Suppressor macrophage treated with lipopolysaccharide for 1 hour (primary cell): Measurements from ENCODE around the gene MTX1.
"Not testable (repeated sequence)": the region's sequence is repeated elsewhere in the genome, so short reads cannot be mapped to it uniquely, and the experiment has no call there.

Source experiments
- DNase-seq, 3 donors: peaks; one replicate each; pipeline ENCODE4 v3.0.0-alpha.2; 2020 to 2022

Gene MTX1, protein sequence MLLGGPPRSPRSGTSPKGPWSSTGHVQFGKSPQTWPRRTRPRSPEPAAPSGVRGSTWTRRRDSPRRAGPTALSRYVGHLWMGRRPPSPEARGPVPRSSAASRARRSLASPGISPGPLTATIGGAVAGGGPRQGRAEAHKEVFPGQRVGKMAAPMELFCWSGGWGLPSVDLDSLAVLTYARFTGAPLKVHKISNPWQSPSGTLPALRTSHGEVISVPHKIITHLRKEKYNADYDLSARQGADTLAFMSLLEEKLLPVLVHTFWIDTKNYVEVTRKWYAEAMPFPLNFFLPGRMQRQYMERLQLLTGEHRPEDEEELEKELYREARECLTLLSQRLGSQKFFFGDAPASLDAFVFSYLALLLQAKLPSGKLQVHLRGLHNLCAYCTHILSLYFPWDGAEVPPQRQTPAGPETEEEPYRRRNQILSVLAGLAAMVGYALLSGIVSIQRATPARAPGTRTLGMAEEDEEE

DNA sequence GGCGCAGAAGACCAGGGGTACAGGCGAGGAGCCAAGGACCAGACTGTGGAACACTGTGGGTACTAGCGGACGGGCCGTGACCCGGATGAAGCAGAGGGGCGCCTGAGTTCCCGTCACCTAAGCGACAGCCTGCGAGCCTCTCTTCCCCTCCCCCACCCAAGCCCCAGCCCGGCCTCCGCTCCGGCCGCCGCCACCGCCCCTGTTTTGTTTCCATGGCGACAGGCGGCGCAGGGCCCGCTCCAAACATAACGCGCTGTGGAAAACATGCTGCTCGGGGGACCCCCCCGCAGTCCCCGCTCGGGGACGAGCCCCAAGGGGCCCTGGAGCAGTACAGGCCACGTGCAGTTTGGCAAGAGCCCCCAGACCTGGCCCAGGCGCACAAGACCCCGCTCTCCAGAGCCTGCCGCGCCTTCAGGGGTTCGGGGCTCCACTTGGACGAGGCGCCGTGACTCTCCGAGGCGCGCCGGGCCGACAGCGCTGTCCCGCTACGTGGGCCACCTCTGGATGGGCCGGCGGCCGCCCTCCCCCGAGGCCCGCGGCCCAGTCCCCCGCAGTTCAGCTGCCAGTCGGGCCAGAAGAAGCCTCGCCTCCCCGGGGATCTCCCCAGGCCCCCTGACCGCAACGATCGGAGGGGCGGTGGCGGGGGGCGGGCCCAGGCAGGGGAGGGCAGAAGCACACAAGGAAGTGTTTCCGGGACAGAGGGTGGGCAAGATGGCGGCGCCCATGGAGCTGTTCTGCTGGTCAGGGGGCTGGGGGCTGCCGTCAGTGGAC, at the start of gene MTX1:
Gene MTX1 (plus strand): TSS at position 155 of the 771 bp plus-strand sequence. CDS start 110 bp downstream, at position 265.
- peak; percentile 83 to 94 (median 86) for DNase-seq

DNA sequence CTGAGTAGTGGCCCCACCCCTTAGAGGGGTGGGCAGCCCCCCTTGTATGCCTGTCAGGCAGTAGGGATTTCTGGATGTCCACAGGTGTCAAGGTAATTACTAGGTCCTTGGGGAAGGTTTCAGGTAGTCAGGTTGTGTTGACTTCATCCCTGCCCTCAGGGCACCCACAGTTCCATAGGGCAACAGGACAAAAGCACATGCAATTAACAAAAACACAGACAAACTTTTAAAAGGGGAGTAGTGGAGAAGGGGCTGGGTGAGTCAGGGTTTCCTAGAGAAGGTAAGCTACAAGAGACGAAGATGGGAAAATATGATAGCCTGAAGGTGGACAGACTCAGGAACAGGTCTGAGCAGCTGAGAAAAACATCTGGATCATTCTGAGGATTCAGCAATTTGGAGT, 49.5 kb upstream of the MTX1 start:
- DNase-seq, result no peak

DNA sequence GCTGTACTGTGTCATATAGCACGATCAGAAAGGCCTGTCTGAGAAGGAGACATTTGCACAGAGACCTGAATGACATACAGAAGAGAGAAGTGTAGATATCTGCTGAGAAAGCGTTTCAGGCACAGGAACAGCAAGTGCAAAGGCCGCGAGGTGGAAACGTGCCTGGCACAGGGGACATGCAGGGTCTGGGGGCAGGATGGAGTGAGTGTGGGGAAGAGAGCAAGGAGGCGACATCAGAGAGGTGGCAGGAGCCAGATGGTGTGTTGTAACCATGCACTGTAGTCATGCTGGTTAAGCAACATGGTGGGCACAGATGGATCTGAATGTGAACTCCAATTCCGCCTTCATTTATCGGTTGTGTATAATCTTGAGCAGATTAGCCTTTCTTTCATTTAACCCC, 48.4 kb upstream of the MTX1 start:
- DNase-seq, result no peak

DNA sequence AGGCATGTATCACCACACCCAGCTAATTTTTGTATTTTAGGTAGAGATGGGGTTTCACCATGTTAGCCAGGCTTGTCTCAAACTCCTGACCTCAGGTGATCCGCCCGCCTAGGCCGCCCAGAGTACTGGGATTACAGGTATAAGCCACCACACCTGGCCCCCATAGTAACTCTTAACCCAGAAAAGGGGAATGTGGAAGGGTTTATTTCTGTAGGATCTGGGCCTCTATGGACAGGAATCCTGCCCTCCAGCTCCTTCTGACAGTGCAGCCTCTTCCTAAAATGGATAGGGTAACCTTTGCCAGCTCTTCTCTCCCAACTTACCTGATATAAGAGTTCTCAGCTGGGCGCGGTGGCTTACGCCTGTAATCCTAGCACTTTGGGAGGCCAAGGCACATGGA, 45.9 kb upstream of the MTX1 start:
- not testable (repeated sequence) for DNase-seq

DNA sequence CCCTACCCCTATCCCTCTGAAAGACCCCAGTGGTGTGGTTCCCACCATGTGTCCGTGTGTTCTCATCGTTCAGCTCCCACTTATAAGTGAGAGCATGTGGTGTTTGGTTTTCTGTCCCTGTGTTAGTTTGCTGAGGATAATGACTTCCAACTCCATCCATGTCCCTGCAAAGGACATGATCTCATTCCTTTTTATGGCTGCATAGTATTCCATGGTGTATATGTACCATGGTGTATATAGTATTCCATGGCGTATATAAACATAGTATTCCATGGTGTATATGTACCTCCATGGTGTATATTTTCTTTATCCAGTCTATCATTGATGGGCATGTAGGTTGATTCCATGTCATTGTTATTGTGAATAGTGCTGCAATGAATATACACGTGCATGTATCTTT, 44.7 kb upstream of the MTX1 start:
- not testable (repeated sequence) for DNase-seq

DNA sequence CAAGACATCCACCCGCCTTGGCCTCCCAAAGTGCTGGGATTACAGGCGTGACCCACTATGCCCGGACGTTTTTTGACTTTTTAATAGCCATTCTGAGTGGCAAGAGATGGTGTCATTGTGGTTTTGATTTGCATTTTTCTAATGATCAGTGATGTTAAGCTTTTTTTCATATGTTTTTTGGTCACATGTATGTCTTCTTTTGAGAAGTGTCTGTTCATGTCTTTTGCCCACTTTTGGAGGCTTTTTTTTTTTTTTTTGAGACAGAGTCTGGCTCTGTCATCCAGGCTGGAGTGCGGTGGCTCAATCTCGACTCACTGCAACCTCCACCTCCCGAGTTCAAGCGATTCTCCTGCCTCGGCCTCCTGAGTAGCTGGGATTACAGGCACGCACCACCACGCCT, 43.9 kb upstream of the MTX1 start:
- DNase-seq, result not testable (repeated sequence)

DNA sequence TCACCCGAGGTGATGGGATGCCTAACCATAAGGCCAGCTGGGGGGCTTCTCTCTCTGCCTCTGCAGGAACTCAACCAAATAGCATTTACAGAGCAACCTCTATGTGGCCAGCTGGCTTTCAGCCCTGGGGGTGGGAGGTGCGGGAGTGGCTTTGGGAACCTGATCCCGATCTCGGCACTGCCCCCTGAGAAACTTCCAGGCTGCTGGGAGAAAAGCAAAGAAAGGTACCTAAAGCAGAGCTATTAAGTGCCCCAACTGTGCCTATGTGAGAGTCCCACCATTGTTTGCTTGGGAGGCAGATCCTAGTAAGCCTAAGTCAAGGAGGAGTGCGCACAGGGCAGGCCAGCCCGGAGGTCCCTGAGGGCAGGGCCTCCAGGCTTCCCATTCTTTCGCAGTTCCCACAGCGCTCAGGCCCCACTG, 42.4 kb upstream of the MTX1 start:
- no peak for DNase-seq

DNA sequence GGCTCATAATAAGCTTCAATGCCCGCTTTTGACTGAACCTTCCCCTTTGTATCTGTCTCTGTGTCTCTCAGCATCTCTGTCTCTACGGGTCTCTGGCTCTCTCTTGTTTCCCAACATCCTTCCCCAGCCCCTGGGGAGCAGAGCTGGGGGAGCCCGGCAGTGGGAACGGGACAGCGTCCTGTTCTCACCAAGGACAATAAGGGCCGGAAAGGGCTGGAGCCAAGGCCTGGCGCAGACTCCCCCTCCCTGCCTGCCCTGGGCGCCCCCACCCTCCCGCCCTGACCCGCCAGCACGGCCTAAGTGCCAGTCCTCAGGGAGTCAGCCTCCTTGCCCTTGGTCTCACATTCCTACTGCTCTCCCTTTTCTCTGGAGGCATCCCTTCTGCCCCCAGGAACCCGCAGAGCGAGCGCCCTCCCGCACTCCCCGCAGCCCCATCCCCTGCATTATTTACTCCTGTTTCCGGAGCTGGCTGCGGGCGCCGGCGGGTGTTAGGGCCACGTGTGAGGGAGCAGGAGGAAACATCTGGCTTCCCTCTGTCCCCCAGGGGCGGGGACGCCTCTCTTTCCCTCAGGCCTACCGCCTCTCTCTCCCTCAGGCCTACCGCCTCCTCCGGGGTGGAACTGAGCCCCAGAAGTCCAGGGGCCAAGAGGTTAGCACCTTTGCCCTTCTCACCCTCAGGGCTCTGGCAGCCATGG, 41.9 kb upstream of the MTX1 start:
- peak in 1 of 3 donors; percentile 31 for DNase-seq

DNA sequence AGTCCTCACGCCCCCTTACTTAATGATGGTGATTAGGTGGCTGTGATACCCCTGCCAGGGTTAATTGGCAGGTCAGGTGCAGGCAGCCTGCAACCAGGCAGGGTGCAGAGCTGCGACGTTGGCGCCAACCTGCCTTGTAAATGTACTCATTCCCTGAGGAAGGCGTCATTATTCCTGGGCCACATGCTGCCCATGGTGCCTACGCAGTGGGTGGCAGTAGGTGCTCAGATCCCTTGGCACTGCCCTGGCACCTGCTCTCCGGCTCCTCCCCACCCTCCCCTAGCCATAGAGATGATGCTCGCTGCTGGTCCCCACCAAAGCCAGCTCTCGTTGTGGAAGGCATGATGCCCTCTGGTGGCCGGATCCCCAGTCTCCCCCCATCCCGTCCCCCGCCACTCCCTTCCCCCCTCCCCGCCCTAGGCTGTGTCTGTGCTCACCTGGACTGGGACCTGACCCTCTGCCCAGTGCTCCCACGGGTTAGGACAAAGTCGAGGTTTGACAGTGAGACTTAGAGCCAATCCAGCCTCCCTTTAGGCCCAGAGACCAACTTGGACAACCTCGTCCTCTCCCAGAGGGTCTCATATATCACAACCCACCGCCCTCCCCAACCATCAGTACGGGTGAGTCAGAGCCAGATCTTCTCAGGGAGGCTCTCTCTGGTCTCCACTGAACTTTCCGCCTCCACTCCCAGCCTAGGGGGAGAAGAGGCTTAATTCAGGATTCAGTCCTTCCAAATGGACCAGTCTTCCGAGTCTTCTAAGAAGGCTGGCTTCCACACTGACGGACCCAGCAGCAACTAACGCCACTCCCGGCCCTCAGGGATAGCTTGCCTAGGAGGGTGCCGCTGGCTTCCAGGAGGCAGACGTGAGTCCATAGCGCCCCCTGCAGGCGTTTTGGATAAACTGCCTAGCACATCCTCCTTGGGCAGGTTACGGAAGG, 41.1 kb upstream of the MTX1 start:
- peak; percentile 91 to 95 (median 95) for DNase-seq

DNA sequence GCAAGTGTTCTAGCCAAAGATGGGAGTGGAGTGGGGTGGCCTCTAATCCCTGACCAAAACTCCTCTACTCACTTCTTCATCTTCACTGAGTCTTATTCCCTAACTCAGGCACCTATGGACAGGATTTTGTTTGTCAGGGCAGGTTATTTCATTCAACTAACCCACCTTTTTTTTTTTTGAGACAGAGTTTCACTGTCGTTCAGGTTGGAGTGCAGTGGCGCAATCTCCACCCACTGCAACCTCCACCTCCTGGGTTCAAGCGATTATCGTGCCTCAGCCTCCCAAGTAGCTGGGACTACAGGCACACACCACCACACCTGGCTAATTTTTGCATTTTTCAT, 40.4 kb upstream of the MTX1 start:
- DNase-seq, result not testable (repeated sequence)

DNA sequence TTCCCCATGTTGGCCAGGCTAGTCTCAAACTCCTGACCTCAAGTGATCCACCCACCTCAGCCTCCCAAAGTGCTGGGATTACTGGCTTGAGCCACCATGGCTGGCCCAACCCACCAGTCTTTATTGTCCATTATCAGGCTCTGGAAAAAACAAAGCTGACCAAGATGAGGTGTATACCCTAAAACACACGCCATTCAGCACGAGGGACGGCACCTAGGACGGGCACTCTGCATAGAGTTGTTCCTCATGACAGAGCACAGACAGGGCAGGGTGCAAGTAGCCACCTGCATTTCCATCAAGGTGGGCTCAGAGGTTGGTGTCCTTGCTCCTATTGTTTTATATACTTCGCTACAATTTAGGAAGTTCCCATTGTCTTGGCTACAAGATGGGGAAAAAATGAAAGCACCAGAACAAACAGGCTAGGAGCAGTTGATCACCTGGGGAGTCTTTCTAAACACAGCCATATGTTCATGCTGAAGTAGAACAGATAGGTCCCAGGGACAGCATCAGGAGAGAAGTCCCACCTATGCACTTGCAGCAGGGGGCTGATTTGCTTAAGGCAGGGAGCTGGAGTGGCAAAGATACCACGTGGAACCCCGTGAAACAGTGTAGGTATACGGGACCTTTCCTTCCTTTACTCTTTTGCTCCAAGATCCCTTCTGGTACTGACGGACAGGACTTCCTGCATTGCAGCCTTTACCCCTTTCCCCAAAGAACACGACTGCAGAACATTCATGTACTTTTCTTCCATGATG, 39.9 kb upstream of the MTX1 start:
- DNase-seq, result no peak

DNA sequence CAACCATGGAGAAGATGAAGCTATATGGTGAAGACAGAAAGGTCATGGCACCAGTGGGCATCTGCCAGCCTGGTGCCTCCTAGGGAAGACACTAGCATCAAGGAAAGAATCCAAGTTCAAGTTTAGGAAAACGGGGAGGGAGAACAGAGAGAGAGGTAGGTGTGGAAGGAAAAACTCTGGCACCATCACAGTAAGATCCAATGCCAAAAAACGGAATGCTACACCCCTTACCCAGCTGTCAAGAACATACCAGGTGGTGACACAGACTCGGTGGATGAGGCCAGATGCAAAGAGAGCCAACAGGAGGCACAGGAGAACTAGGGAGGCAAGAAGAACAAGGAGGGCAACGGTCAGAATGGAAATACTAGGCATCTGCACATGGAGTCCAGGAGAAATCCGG, 39.0 kb upstream of the MTX1 start:
- no peak for DNase-seq

DNA sequence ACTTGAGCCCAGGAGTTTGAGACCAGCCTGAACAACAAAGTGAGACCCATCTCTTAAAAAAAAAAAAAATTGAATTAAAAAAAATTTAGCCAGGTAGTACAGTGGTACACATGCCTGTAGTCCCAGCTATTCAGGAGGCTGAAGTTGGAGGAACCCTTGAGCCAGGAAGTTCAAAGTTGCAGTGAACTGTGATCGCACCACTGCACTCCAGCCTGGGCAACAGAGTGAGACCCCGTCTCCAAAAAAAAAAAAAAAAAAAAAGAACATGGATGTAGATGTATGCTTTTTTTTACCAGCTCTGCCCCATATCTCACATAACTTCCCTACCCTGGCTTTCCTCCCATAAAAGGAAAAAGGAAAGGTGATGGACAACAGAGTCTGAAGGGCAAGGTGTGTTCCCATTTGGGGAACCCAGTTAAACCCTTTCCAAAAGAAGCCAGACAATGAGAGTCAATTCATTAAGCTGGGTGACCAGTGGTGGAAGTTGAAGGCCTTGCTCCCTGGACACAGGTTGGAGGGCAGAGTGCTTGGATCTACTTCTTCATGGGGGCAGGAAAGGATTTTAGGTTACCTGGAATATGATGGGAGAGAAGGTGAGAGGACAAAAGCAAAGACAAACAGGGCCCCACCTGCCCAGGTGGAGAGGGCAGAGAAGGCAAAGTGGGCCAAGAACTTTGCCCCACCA, 38.3 kb upstream of the MTX1 start:
- no peak for DNase-seq

DNA sequence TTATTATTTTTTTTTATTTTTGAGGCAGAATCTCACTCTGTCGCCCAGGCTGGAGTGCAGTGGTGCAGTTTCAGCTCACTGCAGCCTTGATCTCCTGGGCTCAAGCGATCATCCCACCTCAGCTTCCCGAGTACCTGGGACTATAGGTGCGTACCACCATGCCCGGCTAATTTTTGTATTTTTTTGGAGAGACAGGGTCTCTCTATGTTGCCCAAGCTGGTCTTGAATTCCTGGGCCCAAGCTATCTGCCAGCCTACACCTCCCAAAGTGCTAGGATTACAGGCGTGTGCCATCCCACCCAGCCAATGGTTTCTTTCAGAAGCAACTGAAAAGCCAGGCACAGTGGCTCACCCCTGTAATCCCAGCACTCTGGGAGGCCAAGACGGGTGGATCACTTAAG, 37.7 kb upstream of the MTX1 start:
- no peak for DNase-seq

DNA sequence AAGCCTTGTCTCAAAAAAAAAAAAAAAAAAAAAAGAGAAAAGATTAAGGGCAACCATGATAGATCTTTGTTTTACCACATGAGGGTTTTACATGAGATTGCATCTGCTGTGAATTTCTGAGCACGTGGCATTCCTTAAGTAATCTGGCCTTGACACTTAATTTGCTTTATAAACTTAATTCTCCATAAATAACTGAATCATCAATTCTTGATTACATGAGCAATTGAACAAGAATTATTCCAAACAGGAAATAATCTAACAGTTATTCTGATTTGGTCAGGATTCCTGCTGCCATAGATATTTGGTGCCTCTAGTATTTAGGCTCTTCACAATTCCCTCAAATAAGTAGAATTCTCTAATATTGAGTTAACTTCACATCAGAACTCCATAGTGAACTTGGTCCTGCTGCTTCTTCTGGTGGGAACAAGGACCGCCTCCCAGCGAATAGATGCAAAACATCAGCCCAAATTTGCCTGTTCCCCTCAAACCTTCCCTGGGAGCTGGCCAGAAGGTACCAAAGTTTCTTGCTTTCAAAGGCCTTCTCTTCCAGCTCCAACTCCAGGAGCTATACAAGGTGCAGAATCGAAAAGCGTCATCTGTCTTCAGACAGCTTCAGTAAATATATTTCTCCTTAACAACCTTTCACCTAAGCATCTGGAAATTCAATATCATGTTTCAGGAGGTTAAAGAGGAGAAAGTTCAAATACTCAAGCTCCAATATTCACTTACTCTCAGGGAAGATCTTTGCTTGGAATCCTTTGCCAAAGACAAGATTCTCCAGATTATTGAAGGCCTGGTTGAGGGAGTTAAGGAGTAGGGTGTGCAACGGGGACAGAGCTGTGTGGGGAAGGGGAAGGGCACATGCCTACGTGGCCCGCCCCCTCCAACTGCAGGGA, 36.4 kb upstream of the MTX1 start:
- peak in 2 of 3 donors; percentile 38 to 62 for DNase-seq

DNA sequence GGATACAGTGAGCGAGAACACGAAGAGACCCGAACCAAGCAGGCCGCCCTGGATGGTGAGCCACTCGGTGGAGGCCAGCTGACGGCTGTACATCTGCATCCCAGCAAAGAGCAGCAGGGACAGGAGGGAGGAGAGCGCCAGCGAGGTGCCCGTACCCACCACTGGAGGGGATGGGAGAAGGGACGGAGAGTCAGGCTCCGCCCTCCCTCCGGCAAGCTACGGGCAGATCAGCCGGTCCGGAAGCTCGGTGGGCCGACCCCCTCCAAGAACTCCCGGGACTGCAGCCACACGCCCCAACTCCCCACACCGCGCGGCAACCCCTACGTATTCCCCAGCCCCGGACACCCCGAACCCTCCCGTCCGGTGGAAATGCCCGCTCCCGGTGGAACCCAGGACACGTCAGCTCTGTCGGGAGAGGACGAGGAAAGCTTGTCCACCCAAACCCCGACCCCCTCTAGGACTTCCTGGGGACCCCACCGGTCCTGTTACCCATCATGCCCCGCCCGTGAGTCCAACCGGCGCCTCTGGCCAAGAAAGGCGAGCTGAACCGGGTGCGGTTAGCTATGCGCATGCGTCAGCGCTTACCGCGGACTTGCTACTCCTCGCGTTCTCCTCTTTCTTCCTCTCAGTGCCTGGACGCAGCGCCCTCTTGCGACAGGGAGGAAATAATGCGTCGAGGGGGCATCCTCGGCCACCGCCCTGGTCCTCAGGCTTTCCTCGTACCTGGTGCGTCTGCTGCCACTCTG, 35.6 kb upstream of the MTX1 start, which contains the start of gene KRTCAP2:
Gene KRTCAP2 (minus strand): TSS at position 573 of the 746 bp plus-strand sequence. CDS start 80 bp downstream, at position 493.
- peak; percentile 96 to 98 (median 96) for DNase-seq

DNA sequence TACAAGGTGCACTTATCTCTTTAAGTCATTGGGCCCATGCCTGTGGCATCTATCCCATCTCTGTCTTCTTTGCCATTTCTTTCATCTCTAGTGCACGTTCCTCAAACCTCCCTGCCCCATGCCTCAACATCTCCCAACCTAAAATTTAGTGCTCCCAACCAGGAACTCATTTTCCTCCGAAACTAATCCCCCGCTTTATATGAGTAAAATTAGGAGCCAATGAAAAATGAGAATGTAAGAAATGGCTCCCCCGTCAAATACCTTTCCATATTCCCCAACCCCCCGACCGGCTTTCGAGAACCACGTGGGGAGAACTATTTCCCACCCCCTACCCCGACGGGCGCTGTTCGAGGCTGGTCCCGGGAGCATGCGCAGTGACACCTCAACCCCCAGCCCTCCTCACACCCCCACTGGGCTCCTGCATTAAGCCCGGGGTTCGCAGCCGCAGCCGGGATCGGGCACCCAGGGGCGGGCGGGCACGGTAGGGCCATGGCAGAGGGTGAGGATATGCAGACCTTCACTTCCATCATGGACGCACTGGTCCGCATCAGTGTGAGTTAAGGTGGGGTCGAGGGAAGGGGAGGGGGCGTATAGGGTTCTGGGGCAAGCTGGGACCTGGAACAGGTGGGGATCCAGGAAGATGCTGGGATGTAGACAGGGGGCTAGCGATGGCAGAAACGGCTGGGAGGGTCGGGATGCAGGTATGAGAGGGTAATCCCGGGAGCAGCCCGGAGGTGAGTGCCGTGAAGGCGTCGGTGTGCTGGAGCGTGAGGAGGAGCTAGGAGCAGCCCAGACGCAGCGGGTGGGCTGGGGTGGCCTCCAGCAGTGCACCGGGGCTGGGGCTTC, 34.8 kb upstream of the MTX1 start, which contains the start of gene TRIM46:
Gene TRIM46 (plus strand): TSS at position 372 of the 846 bp plus-strand sequence. CDS start 118 bp downstream, at position 490.
- no peak for DNase-seq
